AG09309 (cell line): ENCODE data around the gene C1orf56.

ENCODE experiments used
- DNase-seq: peaks from one replicate; pipeline ENCODE4 v3.0.0-alpha.2; 2010; ENCODE audit warnings: low read depth
- H3K4me3 ChIP-seq: 2 replicates; pipeline ENCODE4 v1.5.1; 2011; ENCODE audit warnings: mild to moderate bottlenecking, low read depth, low read length, moderate library complexity; ENCODE audit not compliant: control insufficient read depth
- TF ChIP-seq, protein P1 (sequence below): IDR thresholded peaks from 2 replicates; pipeline ENCODE4 v1.5.1; 2011; ENCODE audit warnings: mild to moderate bottlenecking, low read depth, low read length, inconsistent platforms; ENCODE audit not compliant: insufficient read depth, control insufficient read depth; ENCODE audit errors: missing control alignments

Gene C1orf56

GRCh38 chr1:151060007-151060656, 12.6 kb downstream of the C1orf56 start, which contains the start of gene MLLT11:
Gene MLLT11, plus strand, starts transcription at chr1:151060397. Its CDS starts 6,828 bp downstream, at chr1:151067225.
- TF ChIP-seq, protein P1, sequence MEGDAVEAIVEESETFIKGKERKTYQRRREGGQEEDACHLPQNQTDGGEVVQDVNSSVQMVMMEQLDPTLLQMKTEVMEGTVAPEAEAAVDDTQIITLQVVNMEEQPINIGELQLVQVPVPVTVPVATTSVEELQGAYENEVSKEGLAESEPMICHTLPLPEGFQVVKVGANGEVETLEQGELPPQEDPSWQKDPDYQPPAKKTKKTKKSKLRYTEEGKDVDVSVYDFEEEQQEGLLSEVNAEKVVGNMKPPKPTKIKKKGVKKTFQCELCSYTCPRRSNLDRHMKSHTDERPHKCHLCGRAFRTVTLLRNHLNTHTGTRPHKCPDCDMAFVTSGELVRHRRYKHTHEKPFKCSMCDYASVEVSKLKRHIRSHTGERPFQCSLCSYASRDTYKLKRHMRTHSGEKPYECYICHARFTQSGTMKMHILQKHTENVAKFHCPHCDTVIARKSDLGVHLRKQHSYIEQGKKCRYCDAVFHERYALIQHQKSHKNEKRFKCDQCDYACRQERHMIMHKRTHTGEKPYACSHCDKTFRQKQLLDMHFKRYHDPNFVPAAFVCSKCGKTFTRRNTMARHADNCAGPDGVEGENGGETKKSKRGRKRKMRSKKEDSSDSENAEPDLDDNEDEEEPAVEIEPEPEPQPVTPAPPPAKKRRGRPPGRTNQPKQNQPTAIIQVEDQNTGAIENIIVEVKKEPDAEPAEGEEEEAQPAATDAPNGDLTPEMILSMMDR, result no peak
- DNase-seq, result no peak
- H3K4me3 ChIP-seq, result peak within 1 kb of the TSS; percentile 84

- DNase-seq, result no peak
- H3K4me3 ChIP-seq, result peak overlapping the region; percentile 84
- TF ChIP-seq, protein P1, result no peak
Measured at GRCh38 chr1:151060657-151061421, 13.3 kb downstream of the C1orf56 start.

- TF ChIP-seq, protein P1, result no peak
- H3K4me3 ChIP-seq, result no peak overlapping the region
- DNase-seq, result no peak
Measured at GRCh38 chr1:151061704-151062103, 14.2 kb downstream of the C1orf56 start.

DNA sequence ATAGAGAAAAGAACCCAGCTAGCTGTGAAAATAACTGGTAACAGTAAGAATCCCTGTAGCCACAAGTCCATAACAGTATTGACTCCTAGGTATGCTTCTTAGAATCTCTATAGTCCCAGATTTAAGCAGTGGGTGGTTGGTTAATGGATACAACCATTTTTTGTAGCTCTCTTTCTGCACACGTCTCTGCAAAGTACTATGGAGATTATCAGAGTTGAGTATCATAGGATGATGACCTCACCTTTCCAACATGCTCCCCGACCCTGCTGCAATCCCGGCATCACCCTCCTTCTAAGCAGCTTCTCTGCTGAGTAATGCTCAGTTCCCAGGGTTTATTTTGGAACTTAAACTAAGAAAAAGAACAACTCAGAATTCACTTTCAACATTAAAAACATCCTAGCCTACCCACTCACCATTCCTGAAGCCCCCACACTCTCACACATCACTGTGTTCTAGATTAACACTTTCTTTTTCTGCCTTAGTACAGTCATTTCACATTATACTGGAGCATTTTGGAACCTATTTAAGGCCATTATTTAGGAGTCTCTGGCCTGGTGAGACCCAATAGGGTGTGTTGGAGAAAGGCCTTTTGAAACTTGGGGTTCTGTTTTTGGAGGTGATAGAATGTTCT, 15.3 kb downstream of the C1orf56 start:
- H3K4me3 ChIP-seq, result no peak overlapping the region
- DNase-seq, result no peak
- TF ChIP-seq, protein P1, result no peak

DNA sequence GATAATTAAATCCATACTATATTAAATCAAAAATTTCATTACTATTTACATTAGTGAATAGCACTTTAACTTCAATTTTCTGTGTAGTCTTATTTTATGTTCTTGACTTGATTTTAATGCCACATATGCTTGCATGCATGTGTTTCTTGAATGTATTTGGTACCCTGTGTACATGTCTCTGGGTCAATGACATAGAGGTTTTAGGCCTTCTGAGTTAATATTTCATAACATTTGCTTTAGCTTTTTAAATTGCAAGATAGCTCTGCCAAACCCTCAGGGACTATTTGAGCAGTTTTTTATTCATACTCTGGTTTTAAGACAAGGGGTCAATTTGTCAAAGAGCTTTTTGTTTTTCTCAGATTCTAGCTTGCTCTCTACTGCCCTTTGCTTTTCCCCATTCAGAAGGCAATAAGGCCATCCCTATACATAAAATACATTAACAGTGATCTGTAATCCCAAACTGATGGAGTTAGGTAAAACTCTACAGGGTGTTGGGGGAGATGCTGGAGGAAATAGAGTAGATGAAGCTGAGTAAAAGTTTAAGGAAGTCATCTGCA, 17.6 kb downstream of the C1orf56 start:
- TF ChIP-seq, protein P1, result no peak
- no peak overlapping the region for H3K4me3 ChIP-seq
- DNase-seq, result no peak

DNA sequence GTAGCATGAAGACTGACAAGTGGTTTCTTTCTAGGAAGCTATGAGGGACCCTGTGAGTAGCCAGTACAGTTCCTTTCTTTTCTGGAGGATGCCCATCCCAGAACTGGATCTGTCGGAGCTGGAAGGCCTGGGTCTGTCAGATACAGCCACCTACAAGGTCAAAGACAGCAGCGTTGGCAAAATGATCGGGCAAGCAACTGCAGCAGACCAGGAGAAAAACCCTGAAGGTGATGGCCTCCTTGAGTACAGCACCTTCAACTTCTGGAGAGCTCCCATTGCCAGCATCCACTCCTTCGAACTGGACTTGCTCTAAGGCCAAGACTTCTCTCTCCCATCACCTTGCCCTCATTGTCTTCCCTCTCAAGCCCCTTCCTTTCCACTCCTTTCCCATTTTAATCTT, 19.6 kb downstream of the C1orf56 start:
- no peak overlapping the region for H3K4me3 ChIP-seq
- DNase-seq, result no peak
- TF ChIP-seq, protein P1, result no peak
